Panc1 (cell line): Measurements from ENCODE around the gene SEPTIN1. TPM values are rescaled to one million over a fixed set of nuclear protein-coding genes. Genes with fewer than 3 reads are reported as not detected.

Experiments
- ATAC-seq: fragments of 200-7000 bp; cut with Tn5 transposase; 2 replicates; pipeline ENCODE4 v1.9.1; 2020; ENCODE audit warnings: mild to moderate bottlenecking, moderate library complexity
- BruUV-seq: library from RNA; stranded (reverse); fragments of 400-500 nt; replicated peaks from 2 replicates; lab custom pipeline; 2021; lab: Mats Ljungman, UMichigan
- CTCF ChIA-PET: fragments of 300-600 bp; sonication (Branson Sonifier 250); formaldehyde crosslinking; loops from one replicate; lab custom pipeline; 2022; ENCODE audit warnings: antibody characterized with exemption; lab: Charles Lee
- POLR2A ChIA-PET: fragments of 300-600 bp; sonication (Branson Sonifier 250); formaldehyde crosslinking; loops from one replicate; lab custom pipeline; 2022; ENCODE audit warnings: antibody characterized with exemption; lab: Charles Lee
- DNase-seq: peaks from one replicate; pipeline ENCODE4 v3.0.0-alpha.2; 2010; ENCODE audit warnings: low read depth, low spot score
- H3K27ac ChIP-seq: 2 replicates; pipeline ENCODE4 v1.5.1; 2011; ENCODE audit warnings: mild to moderate bottlenecking, low read length, inconsistent platforms
- H3K27me3 ChIP-seq: fragments of 200-500 bp; sonication (Bioruptor generic); 2 replicates; pipeline ENCODE4 v1.6.0; 2014; ENCODE audit warnings: low read length, inconsistent platforms; ENCODE audit not compliant: control insufficient read depth, insufficient read depth
- H3K36me3 ChIP-seq: fragments of 200-500 bp; sonication (Bioruptor generic); 2 replicates; pipeline ENCODE4 v1.5.1; 2014; ENCODE audit warnings: inconsistent platforms, mild to moderate bottlenecking, low read length, moderate library complexity; ENCODE audit not compliant: control insufficient read depth, insufficient read depth
- H3K4me1 ChIP-seq: 2 replicates; pipeline ENCODE4 v1.5.1; 2011; ENCODE audit warnings: inconsistent platforms, mild to moderate bottlenecking, low read length, moderate library complexity; ENCODE audit not compliant: control insufficient read depth, insufficient read depth
- H3K4me3 ChIP-seq, 2 experiments: 2 replicates each; pipeline ENCODE4 v1.5.1; 2011 to 2012; ENCODE audit warnings: low read depth in 2 of 2, low read length in 2 of 2, mild to moderate bottlenecking in 2 of 2, inconsistent platforms in 1 of 2, moderate library complexity in 1 of 2
- H3K9me3 ChIP-seq: fragments of 200-500 bp; sonication (Bioruptor generic); 2 replicates; pipeline ENCODE4 v1.5.1; 2014; ENCODE audit warnings: low read depth, mild to moderate bottlenecking, inconsistent platforms, low read length, moderate library complexity; ENCODE audit not compliant: control insufficient read depth, insufficient read depth
- POLR2AphosphoS5 ChIP-seq: IDR thresholded peaks from 2 replicates; pipeline ENCODE4 v1.6.1; 2012; ENCODE audit warnings: mild to moderate bottlenecking, low read depth, low read length, moderate library complexity
- SIN3A ChIP-seq: IDR thresholded peaks from 2 replicates; pipeline ENCODE4 v1.6.1; 2012; ENCODE audit warnings: low read depth, mild to moderate bottlenecking, low read length, moderate library complexity, borderline replicate concordance; ENCODE audit not compliant: insufficient read depth
- TCF7L2 ChIP-seq: IDR thresholded peaks from 2 replicates; pipeline ENCODE4 v1.6.1; 2011; ENCODE audit warnings: mild to moderate bottlenecking, low read depth, low read length, inconsistent platforms
- in situ Hi-C: cut with HindIII; loops from 2 replicates; pipeline ENCODE4 v1.10.0; 2016; ENCODE audit warnings: low sequenced_read_pairs, low pct_unique_long_range_greater_than_20kb
- intact Hi-C: fragments of 100-400 bp; cut with micrococcal nuclease; formaldehyde crosslinking; loops from one replicate; pipeline ENCODE4 v1.10.0; 2022; ENCODE audit not compliant: unreplicated experiment
- total RNA-seq: library from RNA; stranded (reverse); gene quantifications from one replicate; pipeline ENCODE4 v1.2.1, GENCODE V29; 2021; ENCODE audit not compliant: unreplicated experiment
- TF ChIP-seq, protein P1 (sequence below), 2 experiments: IDR thresholded peaks; 2 replicates each; pipeline ENCODE4 v1.6.1; 2011 to 2012; ENCODE audit warnings: low read depth in 2 of 2, control low read depth in 1 of 2, low read length in 1 of 2, mild to moderate bottlenecking in 1 of 2, moderate library complexity in 1 of 2; ENCODE audit not compliant: insufficient read depth in 1 of 2
- TF ChIP-seq, protein P2 (sequence below): fragments of 450-650 bp; IDR thresholded peaks from 2 replicates; pipeline ENCODE4 v1.5.1; 2017; ENCODE audit warnings: mild to moderate bottlenecking

Gene SEPTIN1
- total RNA-seq, 1 experiment from 2014 or later: 1.7 TPM

DNA sequence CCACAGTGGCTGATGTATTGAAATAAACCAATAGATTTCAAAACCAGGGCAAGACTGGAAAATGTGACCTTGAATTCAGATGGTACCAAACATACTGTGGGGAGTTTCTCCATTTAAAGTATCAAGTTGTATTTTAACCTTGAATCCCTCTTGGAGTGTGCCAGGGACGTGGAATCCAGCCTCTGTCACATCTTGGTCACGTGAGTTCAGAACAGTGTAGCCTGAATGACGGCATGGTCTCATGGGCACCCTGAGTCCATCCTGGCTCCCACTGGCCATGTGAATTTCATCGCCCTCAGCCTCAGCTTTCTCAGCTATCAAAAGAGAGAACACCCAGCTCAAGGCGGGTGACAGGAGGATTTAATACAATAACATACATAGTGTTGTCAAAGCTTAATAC, 31.8 kb upstream of the SEPTIN1 start:
- no TSS peak for BruUV-seq
- no peak overlapping the region for H3K4me3 ChIP-seq
- no peaks in the 10 kb centered on the region for H3K27me3 ChIP-seq
- H3K4me1 ChIP-seq: peaks cover 17% of the 10 kb centered on the region
- no peak for DNase-seq
- intact Hi-C loops: no loop called here
- no peak overlapping the region for H3K27ac ChIP-seq
- ChIA-PET CTCF (no interaction called here), POLR2A (no interaction called here)
- in situ Hi-C loops: no loop called here
- H3K36me3 ChIP-seq: no peaks in the 10 kb centered on the region
- TF ChIP-seq TCF7L2 (no peak), SIN3A (no peak), POLR2AphosphoS5 (no peak)
- TF ChIP-seq, protein P1, sequence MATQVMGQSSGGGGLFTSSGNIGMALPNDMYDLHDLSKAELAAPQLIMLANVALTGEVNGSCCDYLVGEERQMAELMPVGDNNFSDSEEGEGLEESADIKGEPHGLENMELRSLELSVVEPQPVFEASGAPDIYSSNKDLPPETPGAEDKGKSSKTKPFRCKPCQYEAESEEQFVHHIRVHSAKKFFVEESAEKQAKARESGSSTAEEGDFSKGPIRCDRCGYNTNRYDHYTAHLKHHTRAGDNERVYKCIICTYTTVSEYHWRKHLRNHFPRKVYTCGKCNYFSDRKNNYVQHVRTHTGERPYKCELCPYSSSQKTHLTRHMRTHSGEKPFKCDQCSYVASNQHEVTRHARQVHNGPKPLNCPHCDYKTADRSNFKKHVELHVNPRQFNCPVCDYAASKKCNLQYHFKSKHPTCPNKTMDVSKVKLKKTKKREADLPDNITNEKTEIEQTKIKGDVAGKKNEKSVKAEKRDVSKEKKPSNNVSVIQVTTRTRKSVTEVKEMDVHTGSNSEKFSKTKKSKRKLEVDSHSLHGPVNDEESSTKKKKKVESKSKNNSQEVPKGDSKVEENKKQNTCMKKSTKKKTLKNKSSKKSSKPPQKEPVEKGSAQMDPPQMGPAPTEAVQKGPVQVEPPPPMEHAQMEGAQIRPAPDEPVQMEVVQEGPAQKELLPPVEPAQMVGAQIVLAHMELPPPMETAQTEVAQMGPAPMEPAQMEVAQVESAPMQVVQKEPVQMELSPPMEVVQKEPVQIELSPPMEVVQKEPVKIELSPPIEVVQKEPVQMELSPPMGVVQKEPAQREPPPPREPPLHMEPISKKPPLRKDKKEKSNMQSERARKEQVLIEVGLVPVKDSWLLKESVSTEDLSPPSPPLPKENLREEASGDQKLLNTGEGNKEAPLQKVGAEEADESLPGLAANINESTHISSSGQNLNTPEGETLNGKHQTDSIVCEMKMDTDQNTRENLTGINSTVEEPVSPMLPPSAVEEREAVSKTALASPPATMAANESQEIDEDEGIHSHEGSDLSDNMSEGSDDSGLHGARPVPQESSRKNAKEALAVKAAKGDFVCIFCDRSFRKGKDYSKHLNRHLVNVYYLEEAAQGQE (IDR thresholded peaks at IDR 0.05; ENCODE audit: insufficient read depth in 1 of 2, low read depth in 2 of 2, low read length in 1 of 2): no peak
- TF ChIP-seq, protein P2, sequence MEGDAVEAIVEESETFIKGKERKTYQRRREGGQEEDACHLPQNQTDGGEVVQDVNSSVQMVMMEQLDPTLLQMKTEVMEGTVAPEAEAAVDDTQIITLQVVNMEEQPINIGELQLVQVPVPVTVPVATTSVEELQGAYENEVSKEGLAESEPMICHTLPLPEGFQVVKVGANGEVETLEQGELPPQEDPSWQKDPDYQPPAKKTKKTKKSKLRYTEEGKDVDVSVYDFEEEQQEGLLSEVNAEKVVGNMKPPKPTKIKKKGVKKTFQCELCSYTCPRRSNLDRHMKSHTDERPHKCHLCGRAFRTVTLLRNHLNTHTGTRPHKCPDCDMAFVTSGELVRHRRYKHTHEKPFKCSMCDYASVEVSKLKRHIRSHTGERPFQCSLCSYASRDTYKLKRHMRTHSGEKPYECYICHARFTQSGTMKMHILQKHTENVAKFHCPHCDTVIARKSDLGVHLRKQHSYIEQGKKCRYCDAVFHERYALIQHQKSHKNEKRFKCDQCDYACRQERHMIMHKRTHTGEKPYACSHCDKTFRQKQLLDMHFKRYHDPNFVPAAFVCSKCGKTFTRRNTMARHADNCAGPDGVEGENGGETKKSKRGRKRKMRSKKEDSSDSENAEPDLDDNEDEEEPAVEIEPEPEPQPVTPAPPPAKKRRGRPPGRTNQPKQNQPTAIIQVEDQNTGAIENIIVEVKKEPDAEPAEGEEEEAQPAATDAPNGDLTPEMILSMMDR: no peak
- no peaks in the 10 kb centered on the region for H3K9me3 ChIP-seq
- ATAC-seq: no peak

DNA sequence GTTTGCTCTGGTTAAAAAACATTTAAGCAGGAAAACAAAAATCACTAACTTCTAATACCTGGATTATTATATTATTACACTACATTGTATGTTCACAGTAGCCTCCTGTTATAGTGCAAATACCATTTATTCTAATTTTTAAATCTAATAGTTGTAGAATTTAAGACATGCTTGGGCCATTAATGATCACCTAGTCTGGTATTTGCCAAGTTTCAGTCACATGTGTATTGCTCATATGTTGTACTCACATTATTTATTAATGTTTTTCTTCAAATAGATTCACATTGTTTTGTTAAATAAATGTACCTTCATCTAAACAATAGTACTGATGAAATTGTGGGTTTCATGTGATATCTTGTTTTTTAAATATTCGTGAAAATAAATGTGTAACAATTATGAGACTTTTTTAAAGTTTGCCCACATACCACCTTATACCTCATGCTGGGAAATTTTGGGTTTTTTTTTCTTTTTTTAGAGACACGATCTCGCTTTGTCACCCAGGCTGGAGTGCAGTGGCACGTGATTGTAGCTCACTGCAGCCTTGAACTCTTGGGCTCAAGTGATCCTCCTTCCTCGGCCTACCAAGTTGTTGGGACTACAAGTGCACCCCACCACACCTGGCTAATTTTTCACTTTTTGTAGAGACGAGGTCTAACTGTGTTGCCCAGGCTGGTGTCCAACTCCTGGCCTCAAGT, 30.9 kb upstream of the SEPTIN1 start:
- ATAC-seq (no peak), DNase-seq (no peak)
- in situ Hi-C loops (no loop called here), intact Hi-C loops (no loop called here)
- no peaks in the 10 kb centered on the region for H3K27me3 ChIP-seq
- peaks cover 16% of the 10 kb centered on the region for H3K4me1 ChIP-seq
- H3K36me3 ChIP-seq: no peaks in the 10 kb centered on the region
- no peak overlapping the region for H3K27ac ChIP-seq
- no peaks in the 10 kb centered on the region for H3K9me3 ChIP-seq
- ChIA-PET POLR2A (no interaction called here), CTCF (no interaction called here)
- no TSS peak for BruUV-seq
- no peak overlapping the region for H3K4me3 ChIP-seq
- TF ChIP-seq SIN3A (no peak), POLR2AphosphoS5 (no peak), TCF7L2 (no peak)
- TF ChIP-seq, protein P2: no peak
- TF ChIP-seq, protein P1 (IDR thresholded peaks at IDR 0.05; ENCODE audit: insufficient read depth in 1 of 2, low read depth in 2 of 2, low read length in 1 of 2): no peak
